K562 (cell line): ENCODE data around the gene IL23R. TPM values are rescaled to one million over a fixed set of nuclear protein-coding genes. Genes with fewer than 3 reads are reported as not detected.

ENCODE experiments used
- ATAC-seq: fragments of 200-7000 bp; cut with Tn5 transposase; 3 replicates; pipeline ENCODE4 v1.9.1; 2020; ENCODE audit warnings: moderate library complexity
- BruUV-seq: library from RNA; stranded (reverse); fragments of 400-500 nt; replicated peaks from 2 replicates; lab custom pipeline; 2021; lab: Mats Ljungman, UMichigan
- CTCF ChIA-PET: fragments of 300-600 bp; formaldehyde crosslinking; extraction: SDS; loops from one replicate; lab custom pipeline; 2021; ENCODE audit warnings: low intra/inter-chr PET ratio; lab: Yijun Ruan, JAX
- POLR2A ChIA-PET: fragments of 300-600, 350-650 bp; sonication (Branson Sonifier 250); formaldehyde crosslinking; extraction: SDS; loops from one replicate; lab custom pipeline; 2021; ENCODE audit warnings: antibody characterized with exemption, inconsistent platforms; lab: Yijun Ruan, JAX
- DNase-seq, 4 experiments: peaks; one replicate each; pipeline versions ENCODE4 v3.0.0 to v3.0.0-alpha.2; 2011 to 2018; ENCODE audit warnings: low spot score in 3 of 4, mixed read lengths in 3 of 4; ENCODE audit errors: extremely low read depth in 1 of 4
- FAIRE-seq: peaks from 2 replicates; lab custom pipeline; 2011; peaks lifted over from hg19 to GRCh38; lab: Jason Lieb, UNC
- H2AFZ ChIP-seq: 2 replicates; pipeline ENCODE4 v1.6.0; 2011; ENCODE audit warnings: low read depth, low read length, control low read depth, inconsistent platforms
- H3K27ac ChIP-seq: fragments of 200-600 bp; 3 replicates; pipeline ENCODE4 v1.8.0; 2011; ENCODE audit warnings: low read depth, mild to moderate bottlenecking, control low read depth, inconsistent platforms, low read length, moderate library complexity, mixed read lengths; ENCODE audit errors: extremely low read depth
- H3K27me3 ChIP-seq, 2 experiments: fragments of 300-600 bp in 1 of 2; 2 replicates in 1 of 2; 3 replicates in 1 of 2; pipeline versions ENCODE4 v1.6.0 to v1.8.0; 2011; ENCODE audit warnings: inconsistent platforms in 2 of 2, low read length in 2 of 2, mild to moderate bottlenecking in 1 of 2, mixed read lengths in 1 of 2, moderate library complexity in 1 of 2; ENCODE audit not compliant: control insufficient read depth in 2 of 2, insufficient read depth in 2 of 2
- H3K36me3 ChIP-seq: fragments of 300-600 bp; 3 replicates; pipeline ENCODE4 v1.8.0; 2011; ENCODE audit warnings: mild to moderate bottlenecking, low read length, inconsistent platforms; ENCODE audit not compliant: control insufficient read depth, insufficient read depth
- H3K4me1 ChIP-seq, 2 experiments: fragments of 200-600 bp in 1 of 2; replicated peaks in 1 of 2; 2 replicates in 1 of 2; 3 replicates in 1 of 2; pipeline versions ENCODE4 v1.5.1 to v1.8.0; 2011; ENCODE audit warnings: inconsistent platforms in 2 of 2, low read length in 2 of 2, mild to moderate bottlenecking in 1 of 2, mixed read lengths in 1 of 2, moderate library complexity in 1 of 2; ENCODE audit not compliant: control insufficient read depth in 2 of 2, insufficient read depth in 2 of 2
- H3K4me2 ChIP-seq: 2 replicates; pipeline ENCODE4 v1.6.1; 2011; ENCODE audit warnings: low read length, control low read depth, inconsistent platforms, mixed read lengths; ENCODE audit not compliant: insufficient read depth
- H3K4me3 ChIP-seq: fragments of 200-600 bp; sonication (generic), shearing (Covaris generic); 2 replicates; pipeline ENCODE4 v1.5.1; 2016; ENCODE audit warnings: control low read depth, inconsistent platforms
- H3K79me2 ChIP-seq: fragments of 200-600 bp; 3 replicates; pipeline ENCODE4 v1.8.0; 2011; ENCODE audit warnings: low read length, inconsistent platforms; ENCODE audit not compliant: control insufficient read depth, insufficient read depth
- H3K9ac ChIP-seq, 2 experiments: 2 replicates each; pipeline versions ENCODE4 v1.6.0 to v1.6.1; 2011; ENCODE audit warnings: low read depth in 2 of 2, low read length in 2 of 2, control low read depth in 1 of 2, inconsistent platforms in 1 of 2, mild to moderate bottlenecking in 1 of 2, mixed read lengths in 1 of 2; ENCODE audit not compliant: insufficient read depth in 1 of 2
- H3K9me1 ChIP-seq: one replicate; pipeline ENCODE4 v1.6.0; 2011; ENCODE audit warnings: inconsistent platforms, mild to moderate bottlenecking, low read length, moderate library complexity; ENCODE audit not compliant: control insufficient read depth, insufficient read depth
- H3K9me3 ChIP-seq: replicated peaks from 2 replicates; pipeline ENCODE4 v1.5.1; 2011; ENCODE audit warnings: low read depth, low read length, inconsistent platforms; ENCODE audit not compliant: control insufficient read depth, insufficient read depth
- H4K20me1 ChIP-seq: replicated peaks from 2 replicates; pipeline ENCODE4 v1.6.1; 2011; ENCODE audit warnings: low read length, inconsistent platforms, mixed read lengths; ENCODE audit not compliant: control insufficient read depth, insufficient read depth
- BACH1 ChIP-seq: fragments of 200-800 bp; sonication (Bioruptor generic); IDR thresholded peaks from 2 replicates; pipeline ENCODE4 v1.6.1; 2016; ENCODE audit warnings: missing genetic modification characterization, missing compliant biosample characterization
- E2F6 ChIP-seq, 2 experiments: IDR thresholded peaks; 2 replicates each; pipeline ENCODE4 v1.6.1; 2011; ENCODE audit warnings: borderline replicate concordance in 1 of 2, control low read depth in 1 of 2, low read depth in 1 of 2, low read length in 1 of 2, mild to moderate bottlenecking in 1 of 2, mixed read lengths in 1 of 2, moderate library complexity in 1 of 2; ENCODE audit not compliant: insufficient read depth in 1 of 2, insufficient read length in 1 of 2, poor library complexity in 1 of 2, severe bottlenecking in 1 of 2; ENCODE audit errors: extremely low read depth in 1 of 2
- ELF2 ChIP-seq: fragments of 250-450 bp; sonication (Bioruptor Pico); IDR thresholded peaks from 2 replicates; pipeline ENCODE4 v1.5.0; 2021; ENCODE audit warnings: mild to moderate bottlenecking
- EWSR1 ChIP-seq: fragments of 450-650 bp; IDR thresholded peaks from 2 replicates; pipeline ENCODE4 v1.6.1; 2018; ENCODE audit warnings: borderline replicate concordance, mild to moderate bottlenecking, low read depth, moderate library complexity; ENCODE audit not compliant: partially characterized antibody
- FOSL1 ChIP-seq: fragments of 200-800 bp; sonication (Bioruptor generic); conservative IDR thresholded peaks from 2 replicates; pipeline ENCODE4 v1.6.1; 2016; ENCODE audit warnings: missing genetic modification characterization, missing compliant biosample characterization
- HDAC2 ChIP-seq: fragments of 450-650 bp; IDR thresholded peaks from 2 replicates; pipeline ENCODE4 v1.6.1; 2016; ENCODE audit warnings: mild to moderate bottlenecking
- HDAC6 ChIP-seq: IDR thresholded peaks from 2 replicates; pipeline ENCODE4 v1.6.1; 2012; ENCODE audit warnings: low read depth, mild to moderate bottlenecking, control low read depth, inconsistent platforms, low read length, moderate library complexity
- NR1H2 ChIP-seq: sonication (generic); formaldehyde crosslinking; IDR thresholded peaks from 2 replicates; pipeline ENCODE4 v1.4.0; 2020; ENCODE audit warnings: mild to moderate bottlenecking, missing genetic modification reagents
- PTRF ChIP-seq: fragments of 450-650 bp; IDR thresholded peaks from 2 replicates; pipeline ENCODE4 v1.6.1; 2016; ENCODE audit warnings: mild to moderate bottlenecking, missing genetic modification characterization, missing compliant biosample characterization
- SMARCA4 ChIP-seq: fragments of 450-650 bp; IDR thresholded peaks from 2 replicates; pipeline ENCODE4 v1.6.1; 2016
- U2AF1 ChIP-seq: fragments of 200-400 bp; formaldehyde crosslinking; optimal IDR thresholded peaks from 2 replicates; pipeline ENCODE3; 2017; ENCODE audit warnings: mild to moderate bottlenecking, low read depth, low read length, moderate library complexity
- ZNF586 ChIP-seq: fragments of 450-650 bp; formaldehyde crosslinking; conservative IDR thresholded peaks from 2 replicates; pipeline ENCODE4 v1.4.0; 2020; ENCODE audit warnings: mild to moderate bottlenecking, moderate library complexity
- ZNF830 ChIP-seq: fragments of 250-450 bp; sonication (Bioruptor Pico); IDR thresholded peaks from 2 replicates; pipeline ENCODE4 v1.5.0; 2021; ENCODE audit warnings: mild to moderate bottlenecking
- WGBS: fragments of 100-300 bp; shearing (Covaris generic); methylation state at CpG from one replicate; pipeline ENCODE4 v1.1.6; 2016; ENCODE audit warnings: low coverage, mixed read lengths; ENCODE audit not compliant: insufficient coverage; ENCODE audit errors: missing lambda C conversion rate; 5-methylcytosine and 5-hydroxymethylcytosine counted together
- in situ Hi-C: fragments of 300-500 bp; cut with MboI; formaldehyde crosslinking; loops from 4 replicates; pipeline ENCODE4 v1.15.0; 2018; ENCODE audit warnings: inconsistent platforms, mixed read lengths
- intact Hi-C: fragments of 100-400 bp; cut with micrococcal nuclease; formaldehyde crosslinking; loops from 2 replicates; pipeline ENCODE4 v1.14.2; 2022
- polyA plus RNA-seq, 8 experiments: library from polyadenylated mRNA; depleted of rRNA in 4 of 8; stranded (reverse) in 5 of 8; unstranded in 3 of 8; fragments of >200 nt; fragmentation: Nextera tagmentation in 2 of 8; fragmentation: Illumina TruSeq in 1 of 8; extraction: Ambion mirVana in 2 of 8; extraction: Trizol in 1 of 8; gene quantifications; 2 replicates each; pipeline versions ENCODE4 v1.2.1 to v1.2.3, GENCODE V29; 2011 to 2014; ENCODE audit warnings: inconsistent platforms in 1 of 8, missing spikeins in 1 of 8
- total RNA-seq, 7 experiments: library from RNA; depleted of rRNA in 6 of 7; stranded (reverse); fragments of >200 nt in 6 of 7; fragmentation: Illumina TruSeq in 2 of 7; extraction: Trizol in 2 of 7; gene quantifications; 2 replicates each; pipeline versions ENCODE4 v1.2.1 to v1.2.3, GENCODE V29; 2011 to 2021; ENCODE audit warnings: low replicate concordance in 1 of 7

IL23R gene
- total and polyA plus RNA-seq, 9 of the 15 experiments (the other 6 are each of a cell fraction or from before 2014, with no cell fraction given): 4.4 to 52.7 (median 22.8) TPM

GRCh38 chr1:67170751-67171573 is 4.7 kb downstream of the IL23R start:
- in situ Hi-C loops: no loop called here
- H3K36me3 ChIP-seq: no peaks in the 10 kb centered on the region
- H3K9ac ChIP-seq: no peak overlapping the region
- H2AFZ ChIP-seq: peak overlapping the region; percentile 49; the same call in 1 of the 2 replicates
- H3K4me2 ChIP-seq: no peak overlapping the region
- POLR2A ChIA-PET: interaction anchor here (1.6 kb wide), 1 partner anchor 8 kb away, joined by 6 read pairs; no protein-coding TSS in a partner anchor
- ATAC-seq (peak; percentile 31; the same call in 1 of the 3 replicates), FAIRE-seq (no peak), DNase-seq (no peak)
- no TSS peak for BruUV-seq
- no peak overlapping the region for H3K4me3 ChIP-seq
- H3K79me2 ChIP-seq: no peaks in the 10 kb centered on the region
- CTCF ChIA-PET: no interaction called here
- H3K27ac ChIP-seq: no peak overlapping the region
- no peaks in the 10 kb centered on the region for H3K27me3 ChIP-seq
- H3K9me1 ChIP-seq: no peaks in the 10 kb centered on the region
- peaks cover 0 to 3% of the 10 kb centered on the region in 2 experiments; a peak in 2 of 5 replicates for H3K4me1 ChIP-seq
- no peaks in the 10 kb centered on the region for H4K20me1 ChIP-seq
- TF ChIP-seq NR1H2 (CRISPR knock-in tag) (no peak), U2AF1 (no peak), ELF2 (no peak), E2F6 (IDR thresholded peaks at IDR 0.05; ENCODE audit: borderline replicate concordance in 1 of 2, extremely low read depth in 1 of 2, insufficient read depth in 1 of 2, insufficient read length in 1 of 2, low read depth in 1 of 2, low read length in 1 of 2, poor library complexity in 1 of 2, severe bottlenecking in 1 of 2) (no peak), PTRF (tag) (no peak), EWSR1 (no peak), HDAC2 (no peak), ZNF830 (CRISPR knock-in tag) (no peak), HDAC6 (no peak), ZNF586 (no peak), BACH1 (tag) (no peak), SMARCA4 (no peak), FOSL1 (no peak)
- intact Hi-C loops: loop anchor here (5.0 kb wide), 1 partner anchor 41 kb away; no protein-coding TSS in a partner anchor
- no peaks in the 10 kb centered on the region for H3K9me3 ChIP-seq
- 9% methylated on average over 2 of the region's 2 CpGs for WGBS
